ENCODE results near the gene TAS2R40.

GRCh38 chr7:143233816-143234532 is 12.1 kb downstream of the TAS2R40 start:
- TF ChIP-seq EZH2 (IDR thresholded peaks at IDR 0.05; ENCODE audit: low read length, missing control alignments) (no peak), CTCF (conservative IDR thresholded peaks at IDR 0.05 in 1 of 2, IDR thresholded peaks at IDR 0.05 in 1 of 2; ENCODE audit: low read depth in 1 of 2, low read length in 2 of 2) (no peak)

Measured in fibroblast of lung (primary cell).